WTC11 (cell line): ENCODE data around the gene ZC3H4. TPM values are rescaled to one million over a fixed set of nuclear protein-coding genes. Genes with fewer than 3 reads are reported as not detected.
"Not testable (repeated sequence)": the region's sequence is repeated elsewhere in the genome, so short reads cannot be mapped to it uniquely, and the experiment has no call there.

Source experiments
- ATAC-seq: fragments of 200-7000 bp; cut with Tn5 transposase; 2 replicates; pipeline ENCODE4 v1.10.0; 2021; ENCODE audit warnings: mild to moderate bottlenecking, moderate library complexity
- CTCF ChIA-PET: fragments of 300-600 bp; sonication (Branson Sonifier 250); formaldehyde crosslinking; loops from one replicate; lab custom pipeline; 2021; ENCODE audit warnings: antibody characterized with exemption; lab: Charles Lee
- POLR2A ChIA-PET: fragments of 350-600 bp; sonication (Branson Sonifier 250); formaldehyde crosslinking; loops from one replicate; lab custom pipeline; 2021; ENCODE audit warnings: antibody characterized with exemption; lab: Charles Lee
- DNase-seq: peaks from one replicate; pipeline ENCODE4 v3.0.0; 2021; ENCODE audit warnings: low spot score
- H3K27ac Mint-ChIP-seq: 2 replicates; pipeline ENCODE4 v1.8.0; 2021; ENCODE audit warnings: mixed read lengths
- H3K27me3 Mint-ChIP-seq: 2 replicates; pipeline ENCODE4 v1.8.0; 2021; ENCODE audit warnings: low read depth, mild to moderate bottlenecking, moderate library complexity, mixed read lengths
- H3K36me3 Mint-ChIP-seq: 2 replicates; pipeline ENCODE4 v1.8.0; 2021; ENCODE audit warnings: mixed read lengths
- H3K4me1 Mint-ChIP-seq: 2 replicates; pipeline ENCODE4 v1.8.0; 2022; ENCODE audit warnings: mixed read lengths
- H3K4me3 Mint-ChIP-seq: 2 replicates; pipeline ENCODE4 v1.8.0; 2021; ENCODE audit warnings: mild to moderate bottlenecking, moderate library complexity, mixed read lengths
- H3K9me3 Mint-ChIP-seq: 2 replicates; pipeline ENCODE4 v1.8.0; 2021; ENCODE audit warnings: mixed read lengths
- CBFB ChIP-seq: sonication (generic); formaldehyde crosslinking; IDR thresholded peaks from 2 replicates; pipeline ENCODE4 v1.8.1; 2022; ENCODE audit warnings: mild to moderate bottlenecking, low read depth, missing genetic modification reagents
- EMX1 ChIP-seq: fragments of 250-450 bp; sonication (Bioruptor Pico); IDR thresholded peaks from 2 replicates; pipeline ENCODE4 v1.8.0; 2021; ENCODE audit warnings: mild to moderate bottlenecking
- GTF2I ChIP-seq: fragments of 250-450 bp; sonication (Bioruptor Pico); conservative IDR thresholded peaks from 2 replicates; pipeline ENCODE4 v1.4.0; 2021; ENCODE audit warnings: mild to moderate bottlenecking
- JAZF1 ChIP-seq: fragments of 250-450 bp; sonication (Bioruptor Pico); IDR thresholded peaks from 2 replicates; pipeline ENCODE4 v1.9.0; 2021; ENCODE audit warnings: moderate library complexity, mild to moderate bottlenecking, inconsistent platforms
- JUN ChIP-seq: sonication (generic); formaldehyde crosslinking; IDR thresholded peaks from 2 replicates; pipeline ENCODE4 v1.8.0; 2023; ENCODE audit warnings: mild to moderate bottlenecking, missing genetic modification reagents
- PRRX2 ChIP-seq: fragments of 250-450 bp; sonication (Bioruptor Pico); IDR thresholded peaks from 2 replicates; pipeline ENCODE4 v1.8.0; 2021; ENCODE audit warnings: mild to moderate bottlenecking
- SMAD3 ChIP-seq: sonication (generic); formaldehyde crosslinking; IDR thresholded peaks from 2 replicates; pipeline ENCODE4 v1.8.0; 2022; ENCODE audit warnings: missing genetic modification reagents, mild to moderate bottlenecking, borderline replicate concordance
- TEAD1 ChIP-seq: sonication (generic); formaldehyde crosslinking; IDR thresholded peaks from 2 replicates; pipeline ENCODE4 v1.8.0; 2022; ENCODE audit warnings: mild to moderate bottlenecking, missing genetic modification reagents
- ZBTB21 ChIP-seq: sonication (generic); formaldehyde crosslinking; IDR thresholded peaks from 2 replicates; pipeline ENCODE4 v1.8.1; 2023; ENCODE audit warnings: mild to moderate bottlenecking, missing genetic modification reagents, borderline replicate concordance
- ZNF121 ChIP-seq: sonication (generic); formaldehyde crosslinking; IDR thresholded peaks from 2 replicates; pipeline ENCODE4 v1.8.0; 2023; ENCODE audit warnings: missing genetic modification reagents
- ZNF317 ChIP-seq: sonication (generic); formaldehyde crosslinking; IDR thresholded peaks from 2 replicates; pipeline ENCODE4 v1.8.1; 2023; ENCODE audit warnings: low read depth, mild to moderate bottlenecking, moderate library complexity, missing genetic modification reagents, borderline replicate concordance
- ZNF423 ChIP-seq: fragments of 250-450 bp; sonication (Bioruptor Pico); IDR thresholded peaks from 2 replicates; pipeline ENCODE4 v2.1.2; 2022; ENCODE audit warnings: mild to moderate bottlenecking, moderate library complexity
- ZNF671 ChIP-seq: fragments of 250-450 bp; sonication (Bioruptor Pico); IDR thresholded peaks from 2 replicates; pipeline ENCODE4 v1.8.0; 2021; ENCODE audit warnings: mild to moderate bottlenecking
- total RNA-seq: library from RNA; stranded (reverse); gene quantifications from 3 replicates; pipeline ENCODE4 v1.2.3, GENCODE V29; 2021
- TF ChIP-seq, protein P1 (sequence below): fragments of 250-450 bp; sonication (Bioruptor Pico); conservative IDR thresholded peaks from 2 replicates; pipeline ENCODE4 v1.9.0; 2021; ENCODE audit warnings: mild to moderate bottlenecking
- TF ChIP-seq, protein P2 (sequence below): sonication (generic); formaldehyde crosslinking; IDR thresholded peaks from 2 replicates; pipeline ENCODE4 v1.8.1; 2023; ENCODE audit warnings: mild to moderate bottlenecking, missing genetic modification reagents, borderline replicate concordance
- TF ChIP-seq, protein P3 (sequence below): sonication (generic); formaldehyde crosslinking; IDR thresholded peaks from 2 replicates; pipeline ENCODE4 v1.8.0; 2022; ENCODE audit warnings: mild to moderate bottlenecking, missing genetic modification reagents
- TF ChIP-seq, protein P4 (sequence below): sonication (generic); formaldehyde crosslinking; IDR thresholded peaks from 2 replicates; pipeline ENCODE4 v1.8.0; 2022; ENCODE audit warnings: mild to moderate bottlenecking, missing genetic modification reagents
- TF ChIP-seq, protein P5 (sequence below): sonication (generic); formaldehyde crosslinking; IDR thresholded peaks from 2 replicates; pipeline ENCODE4 v1.8.1; 2023; ENCODE audit warnings: mild to moderate bottlenecking, missing genetic modification reagents
- TF ChIP-seq, protein P6 (sequence below): fragments of 250-450 bp; sonication (Bioruptor Pico); IDR thresholded peaks from 2 replicates; pipeline ENCODE4 v1.8.0; 2021; ENCODE audit warnings: mild to moderate bottlenecking

ZC3H4 gene
- total RNA-seq, 1 experiment from 2014 or later, result 67.2 TPM

DNA sequence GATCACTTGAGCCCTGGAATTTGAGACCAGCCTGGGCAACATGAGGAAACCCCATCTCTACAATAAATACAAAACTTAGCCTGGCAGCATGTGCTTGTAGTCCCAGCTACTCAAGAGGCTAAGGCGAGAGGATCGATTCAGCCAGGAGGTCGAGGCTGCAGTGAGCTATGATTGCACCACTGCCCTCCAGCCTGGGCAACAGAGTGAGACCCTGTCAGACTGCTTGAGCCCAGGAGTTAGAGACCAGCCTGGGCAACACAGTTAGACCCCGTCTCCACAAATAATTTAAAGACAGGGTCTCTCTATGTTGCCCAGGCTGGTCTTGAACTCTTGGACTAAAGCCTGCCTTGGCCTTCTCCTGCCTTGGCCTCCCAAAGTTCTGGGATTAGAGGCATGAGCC is 12.5 kb downstream of the ZC3H4 start:
- H3K27ac Mint-ChIP-seq, ATAC-seq, DNase-seq, H3K4me3 Mint-ChIP-seq, H3K9me3 Mint-ChIP-seq, CTCF ChIA-PET, H3K27me3 Mint-ChIP-seq, H3K36me3 Mint-ChIP-seq: not testable (repeated sequence)
- POLR2A ChIA-PET, result interaction anchor here (1.0 kb wide), 1 partner anchor 33 kb away, joined by 3 read pairs; no protein-coding TSS in a partner anchor
- peaks cover 50% of the 10 kb centered on the region for H3K4me1 Mint-ChIP-seq
- peak; percentile 97 for TF ChIP-seq ZNF121 (CRISPR knock-in tag)

DNA sequence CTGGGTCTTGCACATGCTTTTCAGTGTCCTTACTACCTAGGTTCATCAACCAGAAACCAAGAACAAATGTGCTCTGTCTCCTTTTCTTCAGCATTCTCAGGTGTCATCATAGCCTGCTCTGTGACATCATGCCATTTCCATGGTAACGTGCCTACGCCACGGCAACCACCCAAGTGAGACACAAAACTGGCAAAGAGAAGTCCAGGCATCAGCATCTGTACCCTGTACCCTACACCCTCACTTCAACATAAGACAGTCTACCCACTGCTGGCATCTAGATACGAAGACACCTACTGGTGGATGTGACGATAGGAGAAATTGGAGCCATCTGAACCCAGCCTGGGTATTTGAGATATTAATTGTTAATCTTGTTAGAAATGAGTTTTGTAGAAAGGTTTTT is 13.3 kb downstream of the ZC3H4 start:
- TF ChIP-seq, protein P1, sequence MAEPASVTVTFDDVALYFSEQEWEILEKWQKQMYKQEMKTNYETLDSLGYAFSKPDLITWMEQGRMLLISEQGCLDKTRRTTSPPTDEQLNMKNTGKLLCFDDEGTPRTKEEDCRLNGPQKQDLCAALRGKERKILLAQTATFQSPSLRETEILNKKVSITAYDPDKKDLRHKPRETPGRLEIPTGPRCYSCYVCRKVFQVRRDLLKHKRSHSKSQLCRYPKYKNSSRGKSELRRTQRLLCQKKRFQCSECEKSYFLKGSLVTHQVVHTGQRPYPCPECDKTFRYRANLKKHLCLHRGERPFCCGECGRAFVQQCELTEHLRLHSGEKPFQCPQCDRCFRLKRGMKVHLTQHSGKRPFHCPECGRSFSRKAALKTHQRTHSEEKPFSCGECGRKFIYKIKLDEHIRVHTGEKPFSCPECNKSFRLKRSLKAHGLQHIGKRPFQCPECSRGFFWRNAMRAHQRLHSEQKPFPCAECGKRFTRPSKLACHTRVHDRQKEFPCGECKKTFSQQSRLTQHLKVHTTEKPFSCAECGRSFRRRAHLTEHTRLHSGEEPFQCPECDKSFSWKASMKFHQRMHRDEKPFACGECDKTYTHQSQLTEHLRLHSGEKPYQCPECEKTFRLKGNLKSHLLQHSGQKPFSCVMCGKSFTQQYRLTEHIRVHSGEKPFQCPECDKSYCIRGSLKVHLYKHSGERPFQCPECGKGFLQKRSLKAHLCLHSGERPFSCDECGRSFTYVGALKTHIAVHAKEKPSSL (CRISPR knock-in tag), result no peak
- TF ChIP-seq ZBTB21 (CRISPR knock-in tag) (no peak), ZNF423 (CRISPR knock-in tag) (no peak), PRRX2 (CRISPR knock-in tag) (no peak), TEAD1 (no peak), JAZF1 (no peak)
- TF ChIP-seq, protein P2, sequence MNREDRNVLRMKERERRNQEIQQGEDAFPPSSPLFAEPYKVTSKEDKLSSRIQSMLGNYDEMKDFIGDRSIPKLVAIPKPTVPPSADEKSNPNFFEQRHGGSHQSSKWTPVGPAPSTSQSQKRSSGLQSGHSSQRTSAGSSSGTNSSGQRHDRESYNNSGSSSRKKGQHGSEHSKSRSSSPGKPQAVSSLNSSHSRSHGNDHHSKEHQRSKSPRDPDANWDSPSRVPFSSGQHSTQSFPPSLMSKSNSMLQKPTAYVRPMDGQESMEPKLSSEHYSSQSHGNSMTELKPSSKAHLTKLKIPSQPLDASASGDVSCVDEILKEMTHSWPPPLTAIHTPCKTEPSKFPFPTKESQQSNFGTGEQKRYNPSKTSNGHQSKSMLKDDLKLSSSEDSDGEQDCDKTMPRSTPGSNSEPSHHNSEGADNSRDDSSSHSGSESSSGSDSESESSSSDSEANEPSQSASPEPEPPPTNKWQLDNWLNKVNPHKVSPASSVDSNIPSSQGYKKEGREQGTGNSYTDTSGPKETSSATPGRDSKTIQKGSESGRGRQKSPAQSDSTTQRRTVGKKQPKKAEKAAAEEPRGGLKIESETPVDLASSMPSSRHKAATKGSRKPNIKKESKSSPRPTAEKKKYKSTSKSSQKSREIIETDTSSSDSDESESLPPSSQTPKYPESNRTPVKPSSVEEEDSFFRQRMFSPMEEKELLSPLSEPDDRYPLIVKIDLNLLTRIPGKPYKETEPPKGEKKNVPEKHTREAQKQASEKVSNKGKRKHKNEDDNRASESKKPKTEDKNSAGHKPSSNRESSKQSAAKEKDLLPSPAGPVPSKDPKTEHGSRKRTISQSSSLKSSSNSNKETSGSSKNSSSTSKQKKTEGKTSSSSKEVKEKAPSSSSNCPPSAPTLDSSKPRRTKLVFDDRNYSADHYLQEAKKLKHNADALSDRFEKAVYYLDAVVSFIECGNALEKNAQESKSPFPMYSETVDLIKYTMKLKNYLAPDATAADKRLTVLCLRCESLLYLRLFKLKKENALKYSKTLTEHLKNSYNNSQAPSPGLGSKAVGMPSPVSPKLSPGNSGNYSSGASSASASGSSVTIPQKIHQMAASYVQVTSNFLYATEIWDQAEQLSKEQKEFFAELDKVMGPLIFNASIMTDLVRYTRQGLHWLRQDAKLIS (CRISPR knock-in tag), result no peak
- peak overlapping the region; percentile 61 for H3K27ac Mint-ChIP-seq
- peaks cover 51% of the 10 kb centered on the region for H3K4me1 Mint-ChIP-seq
- H3K36me3 Mint-ChIP-seq, result peaks cover 3% of the 10 kb centered on the region; the same call in 1 of the 2 replicates
- no peaks in the 10 kb centered on the region for H3K9me3 Mint-ChIP-seq
- no peaks in the 10 kb centered on the region for H3K27me3 Mint-ChIP-seq
- no peak for DNase-seq
- ChIA-PET POLR2A (no interaction called here), CTCF (interaction anchor here (2.4 kb wide), 1 partner anchor 21 kb away, joined by 15 read pairs; no protein-coding TSS in a partner anchor)
- no peak for ATAC-seq
- no peak overlapping the region for H3K4me3 Mint-ChIP-seq

DNA sequence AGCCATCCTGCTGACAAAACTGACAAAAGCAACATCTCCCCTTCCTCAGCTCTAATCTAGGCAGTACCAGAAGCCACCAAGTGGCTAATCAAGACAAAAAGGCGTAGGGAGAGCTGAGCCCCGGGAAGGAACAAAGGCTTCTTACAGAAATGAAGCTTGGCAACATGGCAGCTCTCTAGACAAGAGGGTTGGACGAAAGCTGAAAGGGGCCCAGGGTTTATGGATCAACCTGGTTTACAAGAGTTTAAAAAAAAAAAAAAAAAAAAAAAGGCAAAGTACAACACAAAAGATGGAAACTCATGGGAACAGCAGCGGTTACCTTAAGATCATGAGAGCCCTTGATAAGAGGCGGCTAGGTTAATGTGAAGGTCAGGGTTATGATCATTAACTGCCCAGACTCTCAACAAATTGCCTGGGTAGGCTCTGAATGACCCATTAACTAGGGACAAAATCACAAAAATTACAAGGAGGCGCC is 14.0 kb downstream of the ZC3H4 start:
- ATAC-seq (peak; percentile 15; the same call in 1 of the 2 replicates), DNase-seq (no peak)
- Mint-ChIP-seq H3K4me3 (no peak overlapping the region), H3K27me3 (no peaks in the 10 kb centered on the region), H3K27ac (peak overlapping the region; percentile 67), H3K4me1 (peaks cover 51% of the 10 kb centered on the region), H3K36me3 (peaks cover 3% of the 10 kb centered on the region), H3K9me3 (no peaks in the 10 kb centered on the region)
- ChIA-PET POLR2A (interaction anchor here (0.6 to 1.4 kb wide), 3 partner anchors 13 to 19 kb away, joined by 3 to 10 read pairs (median 4); partner anchors contain the start of gene ZC3H4), CTCF (interaction anchor here (0.7 to 2.4 kb wide), 8 partner anchors 14 to 1407 kb away, joined by 3 to 15 read pairs (median 4); partner anchors contain the start of genes QPCTL, SLC1A5 and ZC3H4)
- TF ChIP-seq GTF2I (no peak), CBFB (CRISPR knock-in tag) (no peak), JUN (CRISPR knock-in tag) (no peak), SMAD3 (CRISPR knock-in tag) (no peak), EMX1 (no peak), ZNF317 (no peak), ZNF671 (CRISPR knock-in tag) (no peak)
- TF ChIP-seq, protein P3, sequence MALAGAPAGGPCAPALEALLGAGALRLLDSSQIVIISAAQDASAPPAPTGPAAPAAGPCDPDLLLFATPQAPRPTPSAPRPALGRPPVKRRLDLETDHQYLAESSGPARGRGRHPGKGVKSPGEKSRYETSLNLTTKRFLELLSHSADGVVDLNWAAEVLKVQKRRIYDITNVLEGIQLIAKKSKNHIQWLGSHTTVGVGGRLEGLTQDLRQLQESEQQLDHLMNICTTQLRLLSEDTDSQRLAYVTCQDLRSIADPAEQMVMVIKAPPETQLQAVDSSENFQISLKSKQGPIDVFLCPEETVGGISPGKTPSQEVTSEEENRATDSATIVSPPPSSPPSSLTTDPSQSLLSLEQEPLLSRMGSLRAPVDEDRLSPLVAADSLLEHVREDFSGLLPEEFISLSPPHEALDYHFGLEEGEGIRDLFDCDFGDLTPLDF (CRISPR knock-in tag), result no peak
- TF ChIP-seq, protein P4, sequence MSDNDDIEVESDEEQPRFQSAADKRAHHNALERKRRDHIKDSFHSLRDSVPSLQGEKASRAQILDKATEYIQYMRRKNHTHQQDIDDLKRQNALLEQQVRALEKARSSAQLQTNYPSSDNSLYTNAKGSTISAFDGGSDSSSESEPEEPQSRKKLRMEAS (CRISPR knock-in tag), result no peak
- TF ChIP-seq, protein P5, sequence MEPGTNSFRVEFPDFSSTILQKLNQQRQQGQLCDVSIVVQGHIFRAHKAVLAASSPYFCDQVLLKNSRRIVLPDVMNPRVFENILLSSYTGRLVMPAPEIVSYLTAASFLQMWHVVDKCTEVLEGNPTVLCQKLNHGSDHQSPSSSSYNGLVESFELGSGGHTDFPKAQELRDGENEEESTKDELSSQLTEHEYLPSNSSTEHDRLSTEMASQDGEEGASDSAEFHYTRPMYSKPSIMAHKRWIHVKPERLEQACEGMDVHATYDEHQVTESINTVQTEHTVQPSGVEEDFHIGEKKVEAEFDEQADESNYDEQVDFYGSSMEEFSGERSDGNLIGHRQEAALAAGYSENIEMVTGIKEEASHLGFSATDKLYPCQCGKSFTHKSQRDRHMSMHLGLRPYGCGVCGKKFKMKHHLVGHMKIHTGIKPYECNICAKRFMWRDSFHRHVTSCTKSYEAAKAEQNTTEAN (CRISPR knock-in tag), result no peak
- TF ChIP-seq, protein P6, sequence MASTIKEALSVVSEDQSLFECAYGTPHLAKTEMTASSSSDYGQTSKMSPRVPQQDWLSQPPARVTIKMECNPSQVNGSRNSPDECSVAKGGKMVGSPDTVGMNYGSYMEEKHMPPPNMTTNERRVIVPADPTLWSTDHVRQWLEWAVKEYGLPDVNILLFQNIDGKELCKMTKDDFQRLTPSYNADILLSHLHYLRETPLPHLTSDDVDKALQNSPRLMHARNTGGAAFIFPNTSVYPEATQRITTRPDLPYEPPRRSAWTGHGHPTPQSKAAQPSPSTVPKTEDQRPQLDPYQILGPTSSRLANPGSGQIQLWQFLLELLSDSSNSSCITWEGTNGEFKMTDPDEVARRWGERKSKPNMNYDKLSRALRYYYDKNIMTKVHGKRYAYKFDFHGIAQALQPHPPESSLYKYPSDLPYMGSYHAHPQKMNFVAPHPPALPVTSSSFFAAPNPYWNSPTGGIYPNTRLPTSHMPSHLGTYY (CRISPR knock-in tag), result no peak
